GM18870 (cell line): ENCODE data around the gene BCAT1.
"Not testable (repeated sequence)": the region's sequence is repeated elsewhere in the genome, so short reads cannot be mapped to it uniquely, and the experiment has no call there.

Source experiments
- ATAC-seq: cut with Tn5 transposase; IDR thresholded peaks from one replicate; pipeline ENCODE4 v1.9.1; 2021; ENCODE audit warnings: moderate library complexity; ENCODE audit not compliant: unreplicated experiment

BCAT1 gene

GRCh38 chr12:24820872-24821271 is 128.0 kb downstream of the BCAT1 start:
- ATAC-seq, result no peak

- ATAC-seq, result no peak
Measured at GRCh38 chr12:24818351-24818750, 130.6 kb downstream of the BCAT1 start.

- ATAC-seq, result peak; percentile 26
Measured at GRCh38 chr12:24815114-24815423, 133.8 kb downstream of the BCAT1 start.

- ATAC-seq, result peak; percentile 86
Measured at GRCh38 chr12:24814379-24815113, 134.4 kb downstream of the BCAT1 start.

GRCh38 chr12:24810378-24810777 is 138.5 kb downstream of the BCAT1 start:
- no peak for ATAC-seq

GRCh38 chr12:24809306-24809705 is 139.6 kb downstream of the BCAT1 start:
- ATAC-seq, result not testable (repeated sequence)

GRCh38 chr12:24808651-24809050 is 140.2 kb downstream of the BCAT1 start:
- no peak for ATAC-seq

GRCh38 chr12:24806386-24806785 is 142.5 kb downstream of the BCAT1 start:
- no peak for ATAC-seq

- no peak for ATAC-seq
Measured at GRCh38 chr12:24803430-24804245, 145.3 kb downstream of the BCAT1 start.

GRCh38 chr12:24798335-24798734 is 150.6 kb downstream of the BCAT1 start:
- ATAC-seq, result peak; percentile 89

- ATAC-seq, result peak; percentile 5
Measured at GRCh38 chr12:24797901-24798300, 151.0 kb downstream of the BCAT1 start.

GRCh38 chr12:24796876-24797275 is 152.0 kb downstream of the BCAT1 start:
- ATAC-seq, result no peak

GRCh38 chr12:24795699-24796347 is 153.1 kb downstream of the BCAT1 start:
- peak; percentile 38 for ATAC-seq

GRCh38 chr12:24791622-24792021 is 157.3 kb downstream of the BCAT1 start:
- ATAC-seq, result no peak

GRCh38 chr12:24788886-24789285 is 160.0 kb downstream of the BCAT1 start:
- ATAC-seq, result no peak

- no peak for ATAC-seq
Measured at GRCh38 chr12:24780697-24781368, 168.1 kb downstream of the BCAT1 start.

- no peak for ATAC-seq
Measured at GRCh38 chr12:24778486-24779304, 170.2 kb downstream of the BCAT1 start.

- no peak for ATAC-seq
Measured at GRCh38 chr12:24777359-24777758, 171.5 kb downstream of the BCAT1 start.

GRCh38 chr12:24776861-24777260 is 172.0 kb downstream of the BCAT1 start:
- no peak for ATAC-seq

- ATAC-seq, result no peak
Measured at GRCh38 chr12:24775073-24775472, 173.8 kb downstream of the BCAT1 start.
